Fibroblast of skin of abdomen (primary cell): ENCODE measurements around the gene ECE2.
A peak's percentile ranks its signal among the peaks of the same experiment; 100 is the strongest.
"Not testable (repeated sequence)": the region's sequence is repeated elsewhere in the genome, so short reads cannot be mapped to it uniquely, and the experiment has no call there.

Experiments used
- DNase-seq: peaks from one replicate; pipeline ENCODE4 v3.0.0-alpha.2; 2013

Gene ECE2

GRCh38 chr3:184267249-184267648 is 8.6 kb upstream of the ECE2 start:
- DNase-seq: not testable (repeated sequence)

- no peak for DNase-seq
Observed at GRCh38 chr3:184272269-184272668, 3.6 kb upstream of the ECE2 start.

- no peak for DNase-seq
Observed at GRCh38 chr3:184275381-184275701, 481 bp upstream of the ECE2 start.

GRCh38 chr3:184277366-184277765 is 1.5 kb downstream of the ECE2 start:
- DNase-seq: no peak

- no peak for DNase-seq
Observed at GRCh38 chr3:184282941-184283340, 7.1 kb downstream of the ECE2 start.

- no peak for DNase-seq
Observed at GRCh38 chr3:184283681-184284080, 7.9 kb downstream of the ECE2 start.

GRCh38 chr3:184284696-184285095 is 8.9 kb downstream of the ECE2 start:
- DNase-seq: peak; percentile 60

GRCh38 chr3:184289426-184289938 is 13.7 kb downstream of the ECE2 start:
- DNase-seq: peak; percentile 35

- no peak for DNase-seq
Observed at GRCh38 chr3:184290331-184290730, 14.5 kb downstream of the ECE2 start.

GRCh38 chr3:184291044-184291737 is 15.4 kb downstream of the ECE2 start:
- DNase-seq: no peak

GRCh38 chr3:184291738-184292445 is 16.1 kb downstream of the ECE2 start:
- DNase-seq: no peak

GRCh38 chr3:184295771-184296170 is 19.9 kb downstream of the ECE2 start:
- no peak for DNase-seq

- DNase-seq: no peak
Observed at GRCh38 chr3:184296616-184297015, 20.8 kb downstream of the ECE2 start.

- DNase-seq: peak; percentile 97
Observed at GRCh38 chr3:184298759-184299487, 23.1 kb downstream of the ECE2 start, which contains the start of gene PSMD2. Gene PSMD2, plus strand, starts transcription at chr3:184299241. Its CDS starts 26 bp downstream, at chr3:184299267.

- peak; percentile 26 for DNase-seq
Observed at GRCh38 chr3:184299488-184300377, 23.9 kb downstream of the ECE2 start.

GRCh38 chr3:184300378-184300720 is 24.5 kb downstream of the ECE2 start:
- peak; percentile 57 for DNase-seq

GRCh38 chr3:184305577-184305976 is 29.8 kb downstream of the ECE2 start:
- no peak for DNase-seq

GRCh38 chr3:184306341-184306972 is 30.6 kb downstream of the ECE2 start:
- no peak for DNase-seq

- DNase-seq: no peak
Observed at GRCh38 chr3:184307915-184308314, 32.1 kb downstream of the ECE2 start.

- DNase-seq: no peak
Observed at GRCh38 chr3:184308744-184309143, 32.9 kb downstream of the ECE2 start.

- DNase-seq: no peak
Observed at GRCh38 chr3:184311633-184312032, 35.8 kb downstream of the ECE2 start.

GRCh38 chr3:184314363-184314699 is 38.5 kb downstream of the ECE2 start, which contains the start of gene EIF4G1:
Gene EIF4G1, plus strand, starts transcription at chr3:184314606. Its CDS starts 1,191 bp downstream, at chr3:184315797.
- peak; percentile 95 for DNase-seq
